HG03354 (cell line): ENCODE results near the gene GALK2.
"Not testable (repeated sequence)": the region's sequence is repeated elsewhere in the genome, so short reads cannot be mapped to it uniquely, and the experiment has no call there.

ENCODE experiments used
- ATAC-seq: cut with Tn5 transposase; IDR thresholded peaks from one replicate; pipeline ENCODE4 v1.9.1; 2021; ENCODE audit warnings: mild to moderate bottlenecking; ENCODE audit not compliant: unreplicated experiment, poor library complexity, severe bottlenecking

GALK2 gene

DNA sequence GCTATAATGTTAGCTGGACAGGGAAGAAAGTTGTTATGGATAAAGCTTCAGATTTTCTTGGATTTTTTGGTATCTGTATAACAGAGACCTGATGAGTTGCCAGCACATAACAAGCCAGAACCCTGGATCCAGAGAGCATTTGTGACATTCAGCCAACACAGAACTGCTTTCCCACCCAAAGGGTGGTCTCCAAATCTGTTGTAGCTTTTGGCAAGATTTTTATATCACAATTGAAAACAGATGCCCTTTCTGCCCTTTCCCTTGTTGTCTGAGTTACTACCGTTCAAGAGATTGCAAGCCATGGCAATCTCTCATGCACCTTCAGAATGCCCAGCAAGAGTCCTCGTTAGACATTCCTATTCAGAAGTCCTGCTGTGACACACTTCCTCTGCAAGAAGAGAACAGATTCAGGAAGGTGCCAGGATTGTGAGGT lies 145.4 kb downstream of the GALK2 start:
- ATAC-seq = no peak

DNA sequence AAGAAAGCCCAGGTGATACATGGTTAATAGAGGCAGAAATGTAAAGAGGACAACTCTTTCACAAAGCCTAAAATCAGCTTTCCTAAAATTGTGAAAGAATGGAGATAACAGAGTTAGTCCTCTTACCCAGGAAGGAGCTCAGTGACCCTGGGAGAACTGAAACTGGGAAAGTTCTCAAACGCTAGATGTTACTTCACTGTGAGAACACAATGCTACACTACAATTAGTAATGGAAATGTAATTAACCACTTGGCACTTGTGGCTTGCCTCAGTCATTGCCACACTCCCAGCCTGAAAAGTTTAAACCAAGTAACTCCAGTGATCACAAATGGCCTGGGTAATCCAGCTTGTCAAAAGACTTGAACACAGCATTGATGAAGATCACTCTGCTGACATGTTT lies 150.3 kb downstream of the GALK2 start:
- ATAC-seq = no peak

DNA sequence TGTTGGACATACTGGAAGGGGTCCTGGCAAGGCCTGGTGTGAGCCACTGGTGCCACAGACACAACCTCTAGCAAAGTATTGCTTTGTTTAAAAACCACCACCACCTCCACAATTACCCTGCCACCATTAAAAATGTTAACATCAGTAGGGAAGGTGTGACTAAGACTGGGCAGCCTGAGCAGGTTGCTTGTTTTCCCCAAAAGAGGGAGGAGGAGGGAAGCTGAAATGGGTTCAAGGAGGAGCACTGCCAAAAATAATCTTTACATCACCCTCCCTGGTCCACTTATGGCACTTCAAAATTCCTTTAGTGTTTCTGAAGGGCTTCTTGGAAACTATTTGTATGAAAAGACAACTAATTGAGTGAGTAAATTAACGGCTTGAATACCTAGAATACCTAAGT lies 153.2 kb downstream of the GALK2 start:
- no peak for ATAC-seq

DNA sequence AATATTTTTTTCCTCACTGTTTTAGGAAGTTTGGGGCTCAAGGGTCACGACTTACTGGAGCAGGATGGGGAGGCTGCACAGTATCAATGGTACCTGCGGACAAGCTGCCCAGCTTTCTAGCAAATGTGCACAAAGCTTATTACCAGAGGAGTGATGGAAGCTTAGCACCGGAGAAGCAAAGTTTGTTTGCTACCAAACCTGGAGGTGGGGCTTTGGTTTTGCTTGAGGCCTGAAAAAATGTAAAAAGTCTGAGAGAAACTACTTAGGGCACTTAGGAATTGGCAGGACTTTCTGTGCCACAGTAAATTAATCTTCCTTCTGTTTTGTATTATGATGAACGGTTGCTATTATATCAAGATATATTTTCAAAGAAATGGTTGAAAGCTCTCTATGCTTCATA lies 157.9 kb downstream of the GALK2 start:
- no peak for ATAC-seq

DNA sequence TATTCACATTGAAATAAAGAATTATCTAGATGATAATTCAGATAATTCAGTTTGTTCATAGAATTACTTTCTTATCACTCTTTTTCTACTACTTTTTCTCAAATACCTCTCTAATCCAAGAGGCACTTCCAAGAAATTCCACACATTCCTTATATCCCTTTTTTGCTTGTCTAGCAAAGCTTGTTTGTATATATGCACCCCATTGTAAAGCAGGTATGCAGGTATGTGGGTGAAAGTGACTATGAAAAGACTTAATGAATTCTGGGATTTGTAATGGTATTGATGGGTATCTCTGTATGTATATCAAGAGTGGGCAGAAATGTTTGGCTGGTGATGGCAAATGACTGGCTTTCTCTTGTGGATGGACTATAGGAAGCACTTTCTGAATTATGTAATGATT lies 158.9 kb downstream of the GALK2 start:
- no peak for ATAC-seq

DNA sequence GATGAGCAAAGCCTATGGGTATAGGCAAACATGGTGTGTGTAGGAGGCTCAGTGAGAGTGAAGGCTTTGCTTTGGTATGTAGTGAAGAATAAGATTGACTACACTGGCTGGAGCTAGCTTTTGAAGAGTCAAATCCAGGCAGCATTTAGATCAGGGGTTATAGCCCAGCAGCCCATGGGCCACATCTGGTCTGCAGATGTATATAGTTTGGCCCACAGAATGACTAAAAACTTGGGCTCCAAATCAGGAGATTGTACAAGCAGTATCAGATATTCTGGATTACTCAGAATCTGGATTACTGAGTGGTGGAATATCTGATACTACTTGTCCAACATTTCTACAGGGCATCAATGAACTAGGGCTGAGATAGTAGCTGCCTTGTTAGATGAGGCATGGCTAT lies 160.1 kb downstream of the GALK2 start:
- no peak for ATAC-seq

DNA sequence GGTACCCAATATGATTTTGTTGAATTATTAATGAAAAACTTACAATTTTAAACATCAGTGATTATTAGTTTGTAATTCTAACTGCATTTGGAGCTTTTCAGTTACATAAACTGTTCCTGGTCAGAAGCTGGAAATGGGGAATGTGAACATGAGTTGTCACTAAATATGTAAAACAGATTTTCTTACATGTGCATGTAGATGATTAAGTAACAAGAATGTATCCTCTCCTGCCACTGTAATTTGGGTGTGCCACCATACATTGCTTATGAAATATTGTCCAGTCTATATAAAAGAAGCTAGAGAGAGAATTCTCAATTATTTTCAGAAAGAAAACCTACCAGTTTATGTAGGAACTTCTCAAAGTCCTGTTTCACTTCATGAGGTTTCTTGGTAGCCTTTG lies 161.4 kb downstream of the GALK2 start:
- ATAC-seq = no peak

DNA sequence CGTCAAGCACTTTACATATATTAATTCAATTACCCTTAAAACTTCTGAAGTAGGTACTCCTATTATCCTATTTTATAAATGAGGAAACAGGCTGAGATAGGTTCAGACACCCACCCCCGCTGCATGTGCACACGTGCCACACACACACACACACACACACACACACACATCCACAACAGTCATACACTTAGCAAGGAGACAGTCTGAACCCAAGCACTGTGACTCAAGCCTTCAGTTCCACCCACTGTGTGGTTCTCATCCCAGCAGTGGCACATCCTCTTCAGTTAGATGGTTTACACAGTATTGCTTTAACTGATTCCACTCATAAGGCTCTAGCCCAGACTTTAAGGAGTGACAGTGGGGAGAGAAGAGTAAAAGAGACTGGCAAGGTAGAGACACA lies 161.9 kb downstream of the GALK2 start:
- ATAC-seq = no peak

DNA sequence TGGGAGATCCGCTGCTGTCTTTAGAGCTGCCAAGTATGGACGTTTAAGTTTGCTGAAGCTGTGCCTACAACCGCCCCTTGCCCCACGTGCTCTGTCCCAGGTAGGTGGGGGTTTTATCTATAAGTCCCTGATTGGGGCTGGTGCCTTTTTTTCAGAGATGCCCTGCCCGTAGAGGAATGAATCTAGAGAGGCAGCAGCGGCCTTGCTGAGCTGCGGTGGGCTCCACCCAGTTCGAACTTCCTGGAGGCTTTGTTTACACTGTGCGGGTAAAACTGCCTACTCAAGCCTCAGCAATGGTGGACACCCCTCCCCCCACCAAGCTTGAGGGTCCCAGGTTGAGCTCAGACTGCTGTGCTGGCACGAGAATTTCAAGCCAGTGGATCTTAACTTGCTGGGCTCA lies 169.6 kb downstream of the GALK2 start:
- no peak for ATAC-seq

DNA sequence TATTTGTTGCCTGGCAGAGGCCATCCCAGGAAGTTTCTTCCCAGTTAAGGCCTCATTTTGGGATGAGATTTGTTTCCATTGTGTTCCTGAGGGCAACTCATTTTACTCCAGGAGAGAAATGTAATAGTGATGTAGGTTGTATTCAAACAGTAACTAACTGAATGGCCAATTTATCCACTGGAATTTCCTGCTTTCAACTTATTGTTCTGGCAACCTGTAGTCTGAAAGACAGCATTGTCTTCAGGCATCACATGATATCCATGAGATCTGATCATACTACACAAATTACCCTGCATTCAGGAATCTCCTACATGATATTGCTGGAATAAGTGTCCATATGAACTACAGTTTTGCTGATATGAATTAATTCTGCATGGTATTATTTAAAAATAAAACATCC lies 173.5 kb downstream of the GALK2 start:
- ATAC-seq = no peak

DNA sequence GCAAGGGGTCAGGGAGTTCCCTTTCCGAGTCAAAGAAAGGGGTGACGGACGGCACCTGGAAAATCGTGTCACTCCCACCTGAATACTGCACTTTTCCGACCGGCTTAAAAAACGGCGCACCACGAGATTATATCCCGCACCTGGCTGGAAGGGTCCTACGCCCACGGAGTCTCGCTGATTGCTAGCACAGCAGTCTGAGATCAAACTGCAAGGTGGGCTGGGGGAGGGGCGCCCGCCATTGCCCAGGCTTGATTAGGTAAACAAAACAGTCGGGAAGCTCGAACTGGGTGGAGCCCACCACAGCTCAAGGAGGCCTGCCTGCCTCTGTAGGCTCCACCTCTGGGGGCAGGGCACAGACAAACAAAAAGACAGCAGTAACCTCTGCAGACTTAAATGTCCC lies 184.4 kb downstream of the GALK2 start:
- ATAC-seq = not testable (repeated sequence)

DNA sequence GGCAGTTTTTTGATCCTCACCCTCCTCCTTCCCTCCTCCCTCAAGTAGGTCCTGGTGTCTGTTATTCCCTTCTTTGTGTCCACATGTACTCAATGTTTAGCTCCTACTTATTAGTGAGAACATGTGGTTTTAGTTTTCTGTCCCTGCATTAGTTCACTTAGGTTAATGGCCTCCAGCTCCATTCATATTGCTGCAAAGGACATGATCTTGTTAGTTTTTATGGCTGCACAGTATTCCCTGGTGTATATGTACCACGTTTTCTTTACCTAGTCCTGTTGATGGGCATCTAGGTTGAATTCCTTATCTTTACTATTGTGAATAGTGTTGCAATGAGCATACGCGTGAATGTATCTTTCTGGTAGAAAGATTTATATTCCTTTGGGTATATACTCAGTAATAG lies 191.3 kb downstream of the GALK2 start:
- ATAC-seq = no peak

DNA sequence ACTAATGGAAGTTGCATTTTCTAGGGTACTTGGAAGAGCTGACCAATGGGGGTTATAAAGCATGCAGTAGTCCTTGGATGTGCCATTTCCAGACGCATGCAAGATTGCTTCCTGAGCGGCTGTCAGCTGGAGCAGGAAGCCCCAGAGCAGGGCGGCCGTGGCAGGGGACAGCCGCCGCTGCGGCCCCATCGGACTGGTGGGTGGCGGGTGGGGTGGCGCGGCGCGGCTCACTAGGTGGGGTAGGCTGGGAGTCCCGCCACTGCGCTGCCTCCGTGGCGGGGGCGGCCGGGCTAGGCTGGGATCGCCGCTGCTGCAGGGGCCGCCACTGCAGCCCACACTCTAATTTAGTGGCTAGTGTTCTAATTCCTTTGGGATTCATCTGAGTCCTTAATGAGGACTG lies 196.4 kb downstream of the GALK2 start:
- ATAC-seq = no peak

DNA sequence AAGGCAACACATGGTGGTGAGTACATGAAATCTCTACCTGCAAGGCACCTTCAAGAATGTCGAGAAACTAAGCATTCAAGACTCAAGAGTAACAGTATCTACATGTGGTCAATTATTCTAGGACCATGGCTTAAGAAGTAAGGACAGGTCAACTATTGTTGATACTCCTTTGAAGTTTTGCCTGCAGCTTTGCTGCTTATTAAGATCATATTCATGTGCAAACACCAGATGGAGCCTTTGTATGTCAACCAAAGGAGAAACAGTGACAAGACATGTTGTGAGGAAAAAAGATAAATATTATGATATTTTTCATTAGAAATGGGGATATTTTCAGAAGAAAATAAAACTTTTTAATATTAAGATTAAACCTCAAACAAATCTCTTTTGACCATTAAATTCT lies 200.7 kb downstream of the GALK2 start:
- no peak for ATAC-seq

DNA sequence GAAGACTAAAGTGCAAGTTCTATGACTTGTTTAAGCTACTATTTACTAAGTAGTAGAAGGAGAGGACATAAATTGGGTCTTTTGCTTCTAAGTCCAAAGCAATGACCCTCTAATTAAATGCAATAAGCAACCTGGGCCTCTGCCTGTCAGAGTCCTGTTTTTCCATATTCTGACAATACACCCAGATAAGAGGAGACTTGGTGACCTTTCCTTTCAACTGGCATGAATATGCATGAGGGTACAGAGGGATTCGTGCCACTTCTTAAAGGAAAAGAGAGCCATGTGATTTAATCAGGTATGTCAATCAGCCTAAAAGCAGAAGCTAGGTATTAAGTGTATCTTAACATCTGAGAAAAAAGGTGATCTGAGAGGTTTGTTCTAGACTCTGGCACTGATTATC lies 202.3 kb downstream of the GALK2 start:
- ATAC-seq = no peak

DNA sequence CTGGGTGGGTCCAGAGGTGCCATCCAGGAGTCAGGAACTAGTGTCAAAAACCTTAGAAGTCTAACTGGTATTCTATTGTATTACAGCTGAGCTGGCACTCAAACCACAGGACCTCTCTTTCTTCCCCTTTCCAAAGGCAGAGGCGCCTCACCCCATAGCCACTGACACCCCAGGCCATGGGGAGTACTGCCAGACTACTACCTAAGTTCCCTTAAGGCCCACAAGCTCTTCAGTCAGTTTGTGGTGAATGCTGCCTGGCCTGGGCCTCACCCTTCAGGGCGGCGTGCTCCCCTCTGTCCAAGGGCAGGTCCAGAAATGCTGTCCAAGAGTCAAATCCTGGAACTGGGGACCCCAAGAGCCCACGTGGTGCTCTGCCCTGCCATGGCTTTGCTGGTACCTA lies 209.9 kb downstream of the GALK2 start:
- no peak for ATAC-seq

DNA sequence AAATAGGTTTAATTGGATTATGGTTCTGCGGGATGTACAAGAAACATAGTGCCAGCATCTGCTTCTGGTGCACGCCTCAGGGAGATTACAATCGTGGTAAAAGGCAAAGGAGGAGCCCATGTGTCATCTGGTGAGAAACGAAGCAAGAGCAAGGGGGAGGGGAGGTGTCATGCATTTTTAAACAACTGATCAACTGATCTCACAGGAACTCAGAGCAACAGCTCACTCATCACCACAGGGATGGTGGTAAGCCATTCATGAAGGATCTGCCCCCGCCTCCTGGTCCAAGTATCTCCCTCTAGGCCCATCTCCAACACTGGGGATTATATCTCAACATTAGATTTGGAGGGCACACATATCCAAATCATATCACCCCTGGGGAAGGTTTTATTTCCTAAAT lies 210.9 kb downstream of the GALK2 start:
- ATAC-seq = no peak
